Right atrium auricular region (tissue), 2 donors: ENCODE data around the gene TRAPPC10. TPM values are rescaled to one million over a fixed set of nuclear protein-coding genes. Genes with fewer than 3 reads are reported as not detected.

Source experiments
- DNase-seq: peaks from one replicate; pipeline ENCODE4 v3.0.0-alpha.2; 2019; ENCODE audit warnings: low spot score
- H3K27ac ChIP-seq, 2 donors: fragments of 200-600 bp; sonication (generic); 1 replicate in 1 of 2; 2 replicates in 1 of 2; pipeline ENCODE4 v1.5.1; 2016 to 2019
- H3K27me3 ChIP-seq, 2 donors: fragments of 200-600 bp; sonication (generic); one replicate each; pipeline versions ENCODE4 v1.5.1 to v1.6.0; 2017 to 2019
- H3K36me3 ChIP-seq: fragments of 200-600 bp; sonication (generic); one replicate; pipeline ENCODE4 v1.5.1; 2016
- H3K4me1 ChIP-seq, 2 donors: fragments of 200-600 bp; sonication (generic); one replicate each; pipeline versions ENCODE4 v1.5.1 to v1.6.0; 2017 to 2019
- H3K4me3 ChIP-seq, 2 donors: fragments of 200-600 bp; sonication (generic); 1 replicate in 1 of 2; 2 replicates in 1 of 2; pipeline ENCODE4 v1.5.1; 2017 to 2019; ENCODE audit warnings: mild to moderate bottlenecking in 1 of 2, moderate library complexity in 1 of 2
- H3K9me3 ChIP-seq, 2 donors: fragments of 200-600 bp; sonication (generic); one replicate each; pipeline ENCODE4 v1.5.1; 2019
- total RNA-seq, 2 donors: library from RNA; depleted of rRNA; stranded (reverse); fragments of >200 nt; gene quantifications; one replicate each; pipeline ENCODE4 v1.1.0, GENCODE V29; 2016
- TF ChIP-seq, protein P1 (sequence below), 2 donors: fragments of 200-600 bp; sonication (generic); IDR thresholded peaks; one replicate each; pipeline ENCODE4 v1.5.1; 2019; ENCODE audit warnings: antibody characterized with exemption in 2 of 2

TRAPPC10 gene
- total RNA-seq, 2 donors from 2014 or later, result 18.2 to 19.7 TPM

DNA sequence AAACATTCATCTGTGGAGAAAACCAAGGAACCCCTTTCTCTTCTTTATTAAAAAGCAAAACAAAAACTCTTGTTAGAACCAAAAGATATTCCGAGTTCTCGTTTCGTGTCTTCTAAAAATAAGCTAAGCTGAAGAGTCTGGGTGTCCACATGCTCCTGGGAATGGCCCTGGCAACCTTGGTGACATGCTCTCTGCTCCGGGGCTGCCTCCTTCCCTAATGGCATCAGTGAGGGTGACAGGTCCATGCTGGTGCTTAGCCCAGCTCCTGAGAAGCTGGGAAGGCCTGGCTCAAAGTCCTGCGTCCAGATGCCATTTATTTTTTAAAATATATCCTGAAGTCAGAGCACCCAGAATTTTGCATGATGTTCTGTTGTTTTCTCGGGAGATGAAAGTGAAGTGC lies 24.6 kb upstream of the TRAPPC10 start:
- H3K27ac ChIP-seq, result no peak overlapping the region
- no peaks in the 10 kb centered on the region for H3K9me3 ChIP-seq
- no peaks in the 10 kb centered on the region for H3K27me3 ChIP-seq
- no peak overlapping the region for H3K4me3 ChIP-seq
- H3K36me3 ChIP-seq, result peaks cover 11% of the 10 kb centered on the region
- H3K4me1 ChIP-seq, result peaks cover 0 to 23% of the 10 kb centered on the region in 2 donors
- DNase-seq, result no peak
- TF ChIP-seq, protein P1, sequence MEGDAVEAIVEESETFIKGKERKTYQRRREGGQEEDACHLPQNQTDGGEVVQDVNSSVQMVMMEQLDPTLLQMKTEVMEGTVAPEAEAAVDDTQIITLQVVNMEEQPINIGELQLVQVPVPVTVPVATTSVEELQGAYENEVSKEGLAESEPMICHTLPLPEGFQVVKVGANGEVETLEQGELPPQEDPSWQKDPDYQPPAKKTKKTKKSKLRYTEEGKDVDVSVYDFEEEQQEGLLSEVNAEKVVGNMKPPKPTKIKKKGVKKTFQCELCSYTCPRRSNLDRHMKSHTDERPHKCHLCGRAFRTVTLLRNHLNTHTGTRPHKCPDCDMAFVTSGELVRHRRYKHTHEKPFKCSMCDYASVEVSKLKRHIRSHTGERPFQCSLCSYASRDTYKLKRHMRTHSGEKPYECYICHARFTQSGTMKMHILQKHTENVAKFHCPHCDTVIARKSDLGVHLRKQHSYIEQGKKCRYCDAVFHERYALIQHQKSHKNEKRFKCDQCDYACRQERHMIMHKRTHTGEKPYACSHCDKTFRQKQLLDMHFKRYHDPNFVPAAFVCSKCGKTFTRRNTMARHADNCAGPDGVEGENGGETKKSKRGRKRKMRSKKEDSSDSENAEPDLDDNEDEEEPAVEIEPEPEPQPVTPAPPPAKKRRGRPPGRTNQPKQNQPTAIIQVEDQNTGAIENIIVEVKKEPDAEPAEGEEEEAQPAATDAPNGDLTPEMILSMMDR (IDR thresholded peaks at IDR 0.05), result no peak

- Histone ChIP-seq H3K4me3 (no peak overlapping the region), H3K27ac (no peak overlapping the region)
Observed at GRCh38 chr21:43988016-43988415, 24.1 kb upstream of the TRAPPC10 start.

GRCh38 chr21:43988506-43989230 lies 23.4 kb upstream of the TRAPPC10 start:
- no peak overlapping the region for H3K27ac ChIP-seq
- TF ChIP-seq, protein P1 (IDR thresholded peaks at IDR 0.05), result no peak
- no peaks in the 10 kb centered on the region for H3K9me3 ChIP-seq
- H3K27me3 ChIP-seq, result no peaks in the 10 kb centered on the region
- no peaks in the 10 kb centered on the region for H3K36me3 ChIP-seq
- H3K4me1 ChIP-seq, result peaks cover 0 to 23% of the 10 kb centered on the region in 2 donors
- DNase-seq, result no peak
- no peak overlapping the region for H3K4me3 ChIP-seq

More at GRCh38 chr21:43988016-43988415, 24.1 kb upstream of the TRAPPC10 start:
- Histone ChIP-seq H3K36me3 (peaks cover 6% of the 10 kb centered on the region), H3K9me3 (no peaks in the 10 kb centered on the region), H3K4me1 (peaks cover 0 to 23% of the 10 kb centered on the region in 2 donors), H3K27me3 (no peaks in the 10 kb centered on the region)
- no peak for DNase-seq
- TF ChIP-seq, protein P1 (IDR thresholded peaks at IDR 0.05), result no peak

DNA sequence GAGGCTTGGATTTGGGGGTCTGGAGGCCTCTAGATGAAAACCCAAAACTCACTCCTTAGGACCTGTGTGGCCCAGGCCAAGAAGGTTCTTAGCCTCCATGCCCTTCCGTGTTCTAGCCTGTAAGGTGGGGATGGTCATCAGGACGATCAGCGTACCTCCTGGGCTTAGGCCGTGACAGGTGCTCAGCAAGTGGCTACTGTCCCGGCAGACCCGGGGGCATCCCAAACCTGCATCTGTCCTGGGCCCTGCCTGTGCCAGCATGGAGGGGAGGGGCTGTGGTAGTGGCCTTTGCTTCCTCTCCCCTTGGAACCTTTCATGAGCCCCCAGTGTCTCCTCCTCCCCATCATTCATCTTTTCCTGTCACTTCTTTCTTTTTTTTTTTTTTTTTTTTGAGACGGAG lies 22.7 kb upstream of the TRAPPC10 start:
- Histone ChIP-seq H3K27ac (no peak overlapping the region), H3K9me3 (no peaks in the 10 kb centered on the region), H3K4me1 (peaks cover 0 to 23% of the 10 kb centered on the region in 2 donors), H3K27me3 (no peaks in the 10 kb centered on the region), H3K36me3 (no peaks in the 10 kb centered on the region), H3K4me3 (no peak overlapping the region)
- TF ChIP-seq, protein P1 (IDR thresholded peaks at IDR 0.05), result no peak
- no peak for DNase-seq

- Histone ChIP-seq H3K4me1 (peaks cover 0 to 15% of the 10 kb centered on the region in 2 donors), H3K27ac (no peak overlapping the region), H3K4me3 (no peak overlapping the region), H3K27me3 (no peaks in the 10 kb centered on the region), H3K9me3 (no peaks in the 10 kb centered on the region), H3K36me3 (no peaks in the 10 kb centered on the region)
- TF ChIP-seq, protein P1 (IDR thresholded peaks at IDR 0.05), result no peak
- DNase-seq, result no peak
Observed at GRCh38 chr21:43991447-43991991, 20.6 kb upstream of the TRAPPC10 start.
